B cell (primary cell): ENCODE measurements around the gene SKAP2. TPM values are rescaled to one million over a fixed set of nuclear protein-coding genes. Genes with fewer than 3 reads are reported as not detected.

ENCODE experiments used
- ATAC-seq: fragments of 200-7000 bp; cut with Tn5 transposase; one replicate; pipeline ENCODE4 v1.10.0; 2021; ENCODE audit warnings: low read depth, mild to moderate bottlenecking, moderate number of reproducible peaks, moderate library complexity
- CTCF ChIA-PET: fragments of 350-600 bp; sonication (Branson Sonifier 250); formaldehyde crosslinking; loops from one replicate; lab custom pipeline; 2021; ENCODE audit warnings: antibody characterized with exemption, inconsistent platforms; lab: Charles Lee
- POLR2A ChIA-PET: fragments of 350-600 bp; sonication (Branson Sonifier 250); formaldehyde crosslinking; loops from one replicate; lab custom pipeline; 2021; ENCODE audit warnings: antibody characterized with exemption; lab: Charles Lee
- DNase-seq: peaks from one replicate; pipeline ENCODE4 v3.0.0; 2013
- H2AFZ ChIP-seq: 2 replicates; pipeline ENCODE4 v1.6.1; 2012; ENCODE audit warnings: mild to moderate bottlenecking, low read depth, low read length; ENCODE audit not compliant: insufficient read depth, poor library complexity, severe bottlenecking
- H3K27ac ChIP-seq, 2 donors: 1 replicate in 1 of 2; 2 replicates in 1 of 2; pipeline ENCODE4 v1.5.1; 2012 to 2013; ENCODE audit warnings: low read length in 2 of 2, mild to moderate bottlenecking in 2 of 2, moderate library complexity in 1 of 2
- H3K27me3 ChIP-seq, 4 experiments: fragments of 200-600 bp in 1 of 4; sonication (generic) in 1 of 4; replicated peaks in 1 of 4; 1 replicate in 2 of 4; 2 replicates in 2 of 4; pipeline versions ENCODE4 v1.6.1 to v1.7.0; 2013 to 2016; ENCODE audit warnings: low read length in 3 of 4, mild to moderate bottlenecking in 2 of 4, mixed read lengths in 1 of 4, moderate library complexity in 1 of 4; ENCODE audit not compliant: insufficient read depth in 4 of 4, control insufficient read depth in 3 of 4; ENCODE audit errors: control extremely low read depth in 1 of 4
- H3K36me3 ChIP-seq, 2 experiments: replicated peaks in 1 of 2; 1 replicate in 1 of 2; 2 replicates in 1 of 2; pipeline versions ENCODE4 v1.6.1 to v1.7.1; 2013; ENCODE audit warnings: low read length in 1 of 2; ENCODE audit not compliant: insufficient read depth in 2 of 2, control insufficient read depth in 1 of 2; ENCODE audit errors: control extremely low read depth in 1 of 2, extremely low read depth in 1 of 2
- H3K4me1 ChIP-seq, 2 donors: fragments of 200-600 bp in 1 of 2; sonication (generic) in 1 of 2; 1 replicate in 1 of 2; 2 replicates in 1 of 2; pipeline versions ENCODE4 v1.5.1 to v1.6.1; 2013 to 2017; ENCODE audit warnings: low read length in 2 of 2; ENCODE audit not compliant: control insufficient read depth in 2 of 2, insufficient read depth in 2 of 2
- H3K4me2 ChIP-seq: replicated peaks from 2 replicates; pipeline ENCODE3; 2012; ENCODE audit warnings: mild to moderate bottlenecking, low read depth, low read length; ENCODE audit not compliant: poor library complexity, severe bottlenecking
- H3K4me3 ChIP-seq, 5 experiments: fragments of 200-600 bp in 1 of 5; sonication (generic) in 1 of 5; 1 replicate in 3 of 5; 2 replicates in 2 of 5; pipeline versions ENCODE4 v1.5.1 to v1.7.0; 2011 to 2016; ENCODE audit warnings: low read length in 4 of 5, mild to moderate bottlenecking in 4 of 5, low read depth in 2 of 5, control low read depth in 1 of 5, moderate library complexity in 1 of 5; ENCODE audit not compliant: insufficient read depth in 1 of 5; ENCODE audit errors: control extremely low read depth in 1 of 5, extremely low read depth in 1 of 5
- H3K79me2 ChIP-seq: fragments of 200-600 bp; sonication (generic); one replicate; pipeline ENCODE4 v1.6.0; 2016; ENCODE audit warnings: low read length; ENCODE audit not compliant: control insufficient read depth, insufficient read depth
- H3K9ac ChIP-seq: fragments of 200-600 bp; sonication (generic); 2 replicates; pipeline ENCODE4 v1.6.1; 2017; ENCODE audit warnings: mild to moderate bottlenecking, low read length, moderate library complexity
- H3K9me3 ChIP-seq, 3 donors: one replicate each; pipeline versions ENCODE4 v1.6.1 to v1.7.1; 2013; ENCODE audit warnings: low read length in 2 of 3; ENCODE audit not compliant: control insufficient read depth in 2 of 3, insufficient read depth in 1 of 3; ENCODE audit errors: control extremely low read depth in 1 of 3
- H4K20me1 ChIP-seq: 2 replicates; pipeline ENCODE4 v1.6.0; 2012; ENCODE audit warnings: mild to moderate bottlenecking, low read length; ENCODE audit not compliant: insufficient read depth, control insufficient read depth, poor library complexity, severe bottlenecking
- H3K27ac Mint-ChIP-seq: one replicate; pipeline ENCODE4 v1.8.0; 2021; ENCODE audit warnings: mixed read lengths
- H3K27me3 Mint-ChIP-seq: one replicate; pipeline ENCODE4 v1.8.0; 2021; ENCODE audit warnings: mixed read lengths
- H3K4me1 Mint-ChIP-seq: one replicate; pipeline ENCODE4 v1.8.0; 2021; ENCODE audit warnings: mixed read lengths
- H3K4me3 Mint-ChIP-seq: one replicate; pipeline ENCODE4 v1.8.0; 2021; ENCODE audit warnings: mixed read lengths
- H3K9me3 Mint-ChIP-seq: one replicate; pipeline ENCODE4 v1.8.0; 2022; ENCODE audit warnings: mixed read lengths; ENCODE audit not compliant: insufficient read depth
- CTCF ChIP-seq: fragments of 200-600 bp; IDR thresholded peaks from one replicate; pipeline ENCODE4 v1.8.0; 2022; ENCODE audit warnings: antibody characterized with exemption, mild to moderate bottlenecking
- EZH2 ChIP-seq: IDR thresholded peaks from 2 replicates; pipeline ENCODE4 v1.6.1; 2012; ENCODE audit warnings: borderline replicate concordance, low read depth, mild to moderate bottlenecking, moderate library complexity, low read length; ENCODE audit not compliant: insufficient read depth, poor library complexity, severe bottlenecking
- WGBS: methylation state at CpG from one replicate; pipeline ENCODE4 v1.1.5; 2013; ENCODE audit warnings: missing lambda C conversion rate; ENCODE audit not compliant: insufficient coverage; 5-methylcytosine and 5-hydroxymethylcytosine counted together
- intact Hi-C: fragments of 100-400 bp; cut with micrococcal nuclease; formaldehyde crosslinking; loops from one replicate; pipeline ENCODE4 v1.10.0; 2022
- polyA plus RNA-seq: library from polyadenylated mRNA; depleted of rRNA; stranded (reverse); fragments of >200 nt; gene quantifications from 2 replicates; pipeline ENCODE4 v1.2.3, GENCODE V29; 2012
- total RNA-seq, 2 donors: library from RNA; stranded (reverse); fragments of 120-200 nt in 1 of 2; gene quantifications; 1 replicate in 1 of 2; 2 replicates in 1 of 2; pipeline versions ENCODE4 v1.2.3 to v1.2.4, GENCODE V29; 2013 to 2022

SKAP2 gene
- total and polyA plus RNA-seq, 2 donors (not counting 1 experiment from before 2014, with no cell fraction given): 12.8 to 58.4 TPM

DNA sequence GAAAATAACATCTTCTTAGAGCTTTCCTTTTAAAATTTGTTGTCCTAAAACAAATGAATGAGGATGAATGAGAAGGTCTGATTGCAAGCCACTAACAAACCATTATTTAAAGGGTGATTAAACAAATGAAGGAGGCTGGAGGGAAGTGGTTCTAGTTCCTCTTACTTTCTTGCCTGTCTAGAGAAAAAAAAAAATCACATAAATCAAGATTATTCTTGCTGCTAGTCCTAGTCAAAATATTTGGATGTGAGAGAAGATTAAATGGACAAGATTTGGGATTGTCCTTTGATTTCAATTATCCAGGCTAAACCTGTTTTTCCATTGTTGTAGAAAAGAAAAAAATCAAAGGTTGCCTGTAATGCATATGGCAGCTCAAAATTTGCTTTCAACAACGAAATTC is 3.3 kb downstream of the SKAP2 start:
- WGBS: 83% methylated on average over 1 of the region's 1 CpG
- Histone ChIP-seq H3K36me3 (peaks cover 0 to 1% of the 10 kb centered on the region in 2 experiments), H4K20me1 (peaks cover 3% of the 10 kb centered on the region), H3K9me3 (no peaks in the 10 kb centered on the region), H3K4me1 (peaks cover 22 to 47% of the 10 kb centered on the region in 2 donors), H2AFZ (no peak overlapping the region), H3K9ac (no peak overlapping the region), H3K79me2 (peaks cover 72% of the 10 kb centered on the region), H3K4me3 (no peak overlapping the region), H3K27me3 (no peaks in the 10 kb centered on the region), H3K27ac (no peak overlapping the region), H3K4me2 (peak overlapping the region; percentile 5)
- Mint-ChIP-seq H3K27me3 (no peaks in the 10 kb centered on the region), H3K9me3 (no peaks in the 10 kb centered on the region), H3K27ac (no peak overlapping the region), H3K4me1 (peaks cover 73% of the 10 kb centered on the region), H3K4me3 (no peak overlapping the region)
- DNase-seq: peak; percentile 22
- ChIA-PET POLR2A (interaction anchor here (0.7 kb wide), 1 partner anchor 708 kb away, joined by 7 read pairs; no protein-coding TSS in a partner anchor), CTCF (no interaction called here)
- no peak for ATAC-seq
- intact Hi-C loops: loop anchor here (5.0 to 10.0 kb wide), 3 partner anchors 484 to 966 kb away; no protein-coding TSS in a partner anchor
- TF ChIP-seq EZH2 (no peak), CTCF (no peak)

GRCh38 chr7:26860361-26860760 is 4.0 kb downstream of the SKAP2 start:
- no peak for TF ChIP-seq CTCF
- TF ChIP-seq EZH2: no peak
- no peak overlapping the region for H3K4me3 Mint-ChIP-seq
- no CpG with 5 or more reads among the region's 2 CpGs for WGBS
- ChIA-PET POLR2A (no interaction called here), CTCF (interaction anchor here (1.1 to 1.3 kb wide), 2 partner anchors 15 to 30 kb away, joined by 4 to 5 read pairs; no protein-coding TSS in a partner anchor)
- Histone ChIP-seq H3K9ac (no peak overlapping the region), H3K4me1 (peaks cover 22 to 45% of the 10 kb centered on the region in 2 donors), H3K27me3 (no peaks in the 10 kb centered on the region), H2AFZ (no peak overlapping the region), H3K36me3 (peaks cover 0 to 1% of the 10 kb centered on the region in 2 experiments), H3K4me2 (no peak overlapping the region), H3K9me3 (no peaks in the 10 kb centered on the region), H3K4me3 (no peak overlapping the region), H3K27ac (no peak overlapping the region), H4K20me1 (peaks cover 3% of the 10 kb centered on the region), H3K79me2 (peaks cover 74% of the 10 kb centered on the region)
- H3K27me3 Mint-ChIP-seq: no peaks in the 10 kb centered on the region
- no peak for ATAC-seq
- H3K9me3 Mint-ChIP-seq: no peaks in the 10 kb centered on the region
- H3K4me1 Mint-ChIP-seq: peaks cover 71% of the 10 kb centered on the region
- intact Hi-C loops: loop anchor here (5.0 to 10.0 kb wide), 3 partner anchors 483 to 966 kb away; no protein-coding TSS in a partner anchor
- no peak overlapping the region for H3K27ac Mint-ChIP-seq
- DNase-seq: no peak
